ENCODE results near the gene GRM4.
A peak's percentile ranks its signal among the peaks of the same experiment; 100 is the strongest.

GRM4 gene

GRCh38 chr6:33994472-33995308 is 151.2 kb downstream of the GRM4 start:
- DNase-seq (ENCODE audit: low spot score): no peak

GRCh38 chr6:33993653-33994471 is 152.0 kb downstream of the GRM4 start:
- no peak for DNase-seq (ENCODE audit: low spot score)

- no peak for DNase-seq (ENCODE audit: low spot score)
Measured at GRCh38 chr6:33993091-33993490, 152.8 kb downstream of the GRM4 start.

- no peak for DNase-seq (ENCODE audit: low spot score)
Measured at GRCh38 chr6:33992191-33992590, 153.7 kb downstream of the GRM4 start.

GRCh38 chr6:33991610-33992009 is 154.3 kb downstream of the GRM4 start:
- DNase-seq (ENCODE audit: low spot score): no peak

GRCh38 chr6:33990061-33990541 is 155.8 kb downstream of the GRM4 start:
- DNase-seq (ENCODE audit: low spot score): no peak

- DNase-seq (ENCODE audit: low spot score): no peak
Measured at GRCh38 chr6:33989016-33989854, 156.7 kb downstream of the GRM4 start.

- DNase-seq (ENCODE audit: low spot score): no peak
Measured at GRCh38 chr6:33988121-33989015, 157.5 kb downstream of the GRM4 start.

GRCh38 chr6:33987531-33988021 is 158.3 kb downstream of the GRM4 start:
- DNase-seq (ENCODE audit: low spot score): no peak

GRCh38 chr6:33985947-33986346 is 159.9 kb downstream of the GRM4 start:
- no peak for DNase-seq (ENCODE audit: low spot score)

- DNase-seq (ENCODE audit: low spot score): no peak
Measured at GRCh38 chr6:33985313-33985751, 160.6 kb downstream of the GRM4 start.

- no peak for DNase-seq (ENCODE audit: low spot score)
Measured at GRCh38 chr6:33984466-33985312, 161.2 kb downstream of the GRM4 start.

- no peak for DNase-seq (ENCODE audit: low spot score)
Measured at GRCh38 chr6:33983721-33984465, 162.0 kb downstream of the GRM4 start.

- peak; percentile 79 for DNase-seq (ENCODE audit: low spot score)
Measured at GRCh38 chr6:33983109-33983716, 162.7 kb downstream of the GRM4 start.

- no peak for DNase-seq (ENCODE audit: low spot score)
Measured at GRCh38 chr6:33981861-33982260, 164.0 kb downstream of the GRM4 start.

GRCh38 chr6:33981421-33981820 is 164.5 kb downstream of the GRM4 start:
- no peak for DNase-seq (ENCODE audit: low spot score)

- DNase-seq (ENCODE audit: low spot score): no peak
Measured at GRCh38 chr6:33980176-33981175, 165.4 kb downstream of the GRM4 start.
